GM21786 (cell line): ENCODE results near the gene NNT.

Source experiments
- ATAC-seq: cut with Tn5 transposase; IDR thresholded peaks from one replicate; pipeline ENCODE4 v1.9.1; 2021; ENCODE audit not compliant: unreplicated experiment

The NNT gene

DNA sequence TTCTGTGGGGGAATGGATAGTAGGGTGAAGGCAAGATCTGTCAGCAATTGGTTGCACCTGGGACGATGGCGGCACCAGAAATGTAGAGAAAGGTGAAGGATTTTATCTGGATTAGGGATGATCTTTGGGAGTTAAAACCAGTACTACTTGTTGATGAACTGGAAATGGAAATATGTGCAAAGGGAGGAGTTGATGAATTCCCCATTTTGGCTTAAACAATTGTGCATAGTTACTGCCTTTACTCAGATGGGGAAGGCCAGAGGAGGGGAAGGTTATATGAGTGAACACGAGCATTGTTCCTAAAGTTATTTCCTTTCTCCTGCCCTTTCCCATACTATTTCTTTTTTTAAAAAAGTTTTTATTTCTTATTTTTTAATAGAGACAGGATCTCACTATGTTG, 19.1 kb downstream of the NNT start:
- no peak for ATAC-seq

DNA sequence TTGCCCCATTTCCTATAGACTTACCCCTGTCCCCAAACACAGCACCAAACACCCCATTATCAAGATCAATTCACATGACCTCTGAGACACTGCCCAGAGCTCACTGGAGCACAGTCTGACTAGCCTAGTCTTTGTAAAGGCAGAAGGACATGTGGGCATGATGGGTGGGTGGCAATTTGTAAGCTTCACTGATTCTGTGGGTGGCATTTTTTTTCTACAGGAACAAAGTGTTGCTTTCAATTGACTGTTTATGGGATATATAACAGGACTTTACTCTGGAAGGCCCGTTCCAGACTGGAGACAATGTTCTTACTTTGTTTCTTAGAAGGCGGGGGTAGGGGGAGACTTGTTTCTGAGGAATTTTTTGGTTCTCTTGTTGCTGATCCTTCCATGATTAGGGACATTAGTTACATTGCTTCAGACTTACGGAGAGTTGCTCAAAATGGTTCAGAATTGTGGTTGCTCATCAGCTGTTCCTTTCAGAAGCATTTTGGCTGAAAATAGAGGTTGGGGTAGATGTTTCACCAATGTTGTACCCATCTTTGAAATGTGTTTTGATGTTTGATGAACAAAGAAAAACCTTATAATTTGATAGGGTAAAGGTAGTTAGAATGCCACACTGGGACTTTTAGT, 20.2 kb downstream of the NNT start:
- ATAC-seq: no peak

DNA sequence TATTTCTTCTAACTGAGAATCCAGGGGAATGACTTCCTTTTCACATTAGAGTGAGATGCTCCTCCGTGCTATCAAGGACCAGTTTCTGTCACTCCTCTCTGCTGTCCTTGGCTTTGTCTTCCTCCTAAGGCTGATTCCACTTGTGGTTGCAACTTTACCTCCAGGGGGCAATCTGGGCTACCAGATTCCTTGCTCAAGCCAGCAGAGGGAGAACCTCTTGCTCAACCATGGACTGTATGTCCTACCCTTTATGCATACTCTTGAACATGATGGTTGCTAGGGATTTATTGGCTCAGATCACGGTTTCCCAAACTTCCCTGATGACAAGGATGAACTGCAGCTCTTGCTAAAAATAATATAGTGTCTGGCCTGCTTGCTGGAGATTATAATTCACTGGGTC, 24.0 kb downstream of the NNT start:
- no peak for ATAC-seq

DNA sequence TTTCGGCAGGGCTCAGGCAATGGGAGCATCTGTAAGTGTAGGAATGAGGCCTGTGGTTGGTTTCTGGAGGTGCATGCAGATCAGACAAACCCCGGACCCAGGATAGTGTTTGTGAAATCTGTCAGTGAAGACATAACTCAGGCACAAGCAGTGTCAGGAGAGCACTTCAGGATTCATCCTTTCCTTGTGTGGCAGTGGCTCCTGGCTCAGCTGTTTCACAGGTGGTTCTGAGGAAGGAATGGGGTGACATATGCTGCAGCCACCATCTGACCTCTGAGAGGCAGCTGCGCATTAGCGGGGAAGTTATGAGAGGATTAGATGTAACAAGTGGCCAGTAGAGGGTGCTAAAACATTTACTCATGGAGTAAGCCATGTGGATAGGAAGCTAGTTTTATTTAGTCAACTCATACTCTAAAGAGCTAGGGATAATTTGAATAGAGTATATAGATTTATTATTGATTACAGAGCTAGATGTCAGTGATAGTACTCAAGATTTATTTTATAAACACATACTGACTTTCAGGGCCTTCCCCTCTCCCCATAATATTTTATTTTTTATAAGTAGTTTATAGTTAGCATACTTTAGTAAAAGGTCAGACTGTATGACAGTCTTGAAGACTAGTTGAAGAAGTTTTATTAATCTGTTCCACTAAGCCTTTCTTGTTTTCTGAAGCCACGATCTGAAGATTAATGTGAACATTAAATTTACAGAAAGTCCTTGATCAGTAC, 28.4 kb downstream of the NNT start:
- peak; percentile 92 for ATAC-seq

DNA sequence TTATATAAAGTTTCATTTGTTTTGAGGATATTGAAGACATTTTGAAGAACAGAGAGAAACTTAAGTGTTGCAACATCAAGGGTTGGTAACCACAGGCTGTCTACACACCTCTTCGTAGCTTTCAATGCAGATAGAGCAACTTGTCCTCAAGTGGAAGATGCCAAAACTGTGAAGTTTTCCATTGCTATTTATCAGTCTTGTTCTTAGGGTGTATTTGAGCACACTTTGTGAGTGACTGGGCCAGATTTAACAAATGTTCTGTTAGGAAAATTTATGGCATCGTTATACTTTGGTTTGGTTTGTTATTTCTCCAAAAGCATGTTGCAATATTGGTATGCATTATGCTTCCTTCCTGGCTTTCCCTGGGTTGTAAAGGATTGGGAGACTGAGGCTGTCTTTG, 31.6 kb downstream of the NNT start:
- ATAC-seq: no peak

DNA sequence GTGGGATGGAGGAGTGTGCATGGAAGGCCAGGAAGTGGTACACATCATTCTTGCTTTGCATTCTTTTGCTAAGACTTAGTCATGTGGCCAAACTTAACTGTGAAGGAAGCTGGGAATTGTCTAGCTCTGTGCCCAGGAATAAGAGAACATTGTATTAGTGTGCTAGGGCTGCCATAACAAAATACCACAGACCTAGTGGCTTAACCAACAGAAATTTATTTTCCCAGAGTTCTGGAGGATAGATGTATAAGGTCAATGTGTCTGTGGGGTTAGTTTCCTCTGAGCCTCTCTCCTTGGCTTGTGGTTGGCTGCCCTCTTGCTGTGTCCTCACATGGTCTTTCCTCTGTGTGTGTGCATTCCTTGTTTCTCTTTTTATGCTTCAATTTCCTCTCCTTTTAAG, 32.4 kb downstream of the NNT start:
- ATAC-seq: no peak

DNA sequence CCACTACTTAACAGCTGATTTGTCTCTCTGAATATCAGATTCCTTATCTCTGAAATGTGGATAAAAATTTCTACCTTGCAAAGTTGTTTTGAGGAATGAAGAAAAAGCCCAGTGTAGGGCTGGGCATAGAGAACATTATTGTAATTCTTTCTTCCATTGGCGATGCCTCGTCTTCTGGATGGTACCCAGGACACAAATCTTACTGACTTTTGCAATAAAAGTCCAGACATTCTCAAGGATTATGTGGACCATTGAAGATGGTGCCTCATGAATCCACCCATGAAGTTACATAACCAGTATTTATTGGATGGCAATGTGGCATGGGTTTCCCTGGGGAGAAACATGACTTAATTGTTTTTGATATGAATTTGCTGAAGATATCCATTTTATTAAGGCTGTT, 33.1 kb downstream of the NNT start:
- no peak for ATAC-seq

DNA sequence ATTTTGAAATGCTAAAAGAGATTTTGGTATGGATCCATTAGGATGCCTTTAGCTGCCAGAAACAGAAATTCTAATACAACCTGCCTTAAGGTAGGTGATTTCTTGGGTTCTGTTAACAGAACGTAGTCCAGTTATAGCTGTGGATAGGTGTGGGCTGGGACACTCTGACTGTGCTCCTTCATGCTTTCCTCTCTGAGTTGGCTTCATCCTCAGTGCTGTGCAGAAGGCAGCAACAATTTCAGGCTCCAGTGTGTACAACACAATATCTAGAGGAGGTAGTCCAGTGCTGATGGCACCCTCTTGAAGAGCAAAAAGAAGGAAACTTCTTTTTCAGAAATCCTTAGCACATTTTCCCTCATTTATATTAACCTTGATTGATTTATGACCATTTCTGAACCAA, 34.4 kb downstream of the NNT start:
- ATAC-seq: no peak

DNA sequence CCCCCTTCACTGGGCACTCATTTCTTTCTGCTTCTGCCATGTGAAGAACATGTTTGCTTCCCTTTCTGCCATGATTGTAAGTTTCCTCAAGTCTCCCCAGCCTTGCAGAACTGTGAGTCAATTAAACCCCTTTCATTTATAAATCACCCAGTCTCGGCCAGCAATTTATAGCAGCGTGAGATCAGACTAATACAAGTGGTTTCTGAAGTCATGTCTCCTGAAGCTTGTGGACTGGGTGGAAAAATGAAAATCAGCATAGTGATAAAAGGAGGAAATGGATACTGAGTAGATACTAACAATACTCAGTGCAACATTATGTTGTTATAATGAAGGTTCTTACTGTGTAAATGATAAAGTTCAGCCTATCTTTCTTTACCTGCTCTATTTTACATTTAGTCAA, 35.1 kb downstream of the NNT start:
- no peak for ATAC-seq

DNA sequence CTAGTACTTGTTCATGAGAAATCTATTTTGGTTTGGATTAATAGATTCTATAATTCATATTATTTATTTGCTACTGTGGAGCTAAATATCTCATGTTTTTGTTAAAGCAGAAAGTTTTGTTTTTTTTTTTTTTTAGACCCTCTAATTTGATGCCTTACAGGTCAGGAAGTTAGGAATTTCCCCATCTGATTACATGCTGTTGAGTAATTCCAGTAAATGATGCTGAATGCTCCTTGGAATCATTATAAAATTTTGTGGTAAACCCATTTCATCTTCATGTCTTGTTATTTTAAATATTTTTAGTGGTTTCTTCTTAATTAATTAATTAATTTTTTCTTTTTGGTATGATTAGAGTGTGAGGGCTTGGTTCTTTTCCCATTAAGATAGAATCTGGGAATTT, 35.6 kb downstream of the NNT start:
- no peak for ATAC-seq

DNA sequence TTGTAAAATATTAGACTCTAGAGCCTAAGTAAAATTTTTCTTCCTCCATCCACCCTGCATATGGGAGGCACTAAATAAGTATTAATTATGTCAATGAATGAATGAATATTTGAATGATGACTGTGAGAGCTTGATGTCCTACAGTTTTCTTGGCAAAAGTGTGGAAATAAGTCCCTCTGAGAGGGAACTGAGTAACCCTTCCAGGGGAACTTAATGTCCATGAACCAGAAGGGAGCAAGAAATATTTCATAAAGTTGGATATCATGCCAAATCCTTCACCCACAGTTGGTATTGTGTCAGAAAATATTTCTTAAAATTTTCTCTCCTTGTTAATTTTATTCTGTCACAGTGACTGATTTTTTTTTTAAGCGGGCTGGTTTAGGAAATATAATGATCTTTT, 36.6 kb downstream of the NNT start:
- no peak for ATAC-seq

DNA sequence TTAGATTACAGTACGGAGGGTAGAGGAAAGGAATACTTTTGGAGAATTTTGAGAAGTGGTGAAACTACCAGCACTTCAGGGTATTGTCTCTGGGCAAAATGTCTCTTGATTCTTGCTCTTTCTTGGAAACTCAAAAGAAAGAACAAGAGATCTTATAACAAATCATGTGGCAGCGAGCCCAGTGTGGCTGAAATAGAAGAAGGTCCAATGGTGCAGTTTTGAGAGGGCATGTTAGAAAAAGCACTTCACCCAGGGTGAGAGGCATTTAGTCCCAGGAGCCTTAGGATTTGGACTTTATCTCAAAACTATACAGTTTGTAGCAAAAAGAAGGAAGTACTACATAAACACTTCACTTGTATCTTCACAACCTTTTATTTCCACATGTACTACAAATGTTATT, 39.4 kb downstream of the NNT start:
- ATAC-seq: no peak

DNA sequence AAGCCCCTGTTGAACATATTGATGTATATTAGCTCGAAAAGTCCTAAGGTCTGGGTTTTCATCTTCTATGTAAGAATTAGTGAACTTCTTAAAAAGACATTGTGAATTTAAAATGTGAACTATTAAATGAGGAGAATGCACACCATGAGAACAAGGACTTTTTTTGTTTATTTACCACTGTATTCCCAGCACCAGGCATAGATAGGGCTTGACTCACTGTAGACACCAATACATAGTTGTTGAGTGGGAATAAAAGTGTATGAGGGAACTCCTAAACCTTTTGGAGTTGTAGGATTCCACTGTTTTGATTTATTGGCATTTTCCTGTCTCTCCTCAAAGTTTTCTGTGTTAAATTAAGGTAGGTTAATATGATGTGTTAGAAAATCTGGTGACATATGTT, 40.3 kb downstream of the NNT start:
- ATAC-seq: no peak

DNA sequence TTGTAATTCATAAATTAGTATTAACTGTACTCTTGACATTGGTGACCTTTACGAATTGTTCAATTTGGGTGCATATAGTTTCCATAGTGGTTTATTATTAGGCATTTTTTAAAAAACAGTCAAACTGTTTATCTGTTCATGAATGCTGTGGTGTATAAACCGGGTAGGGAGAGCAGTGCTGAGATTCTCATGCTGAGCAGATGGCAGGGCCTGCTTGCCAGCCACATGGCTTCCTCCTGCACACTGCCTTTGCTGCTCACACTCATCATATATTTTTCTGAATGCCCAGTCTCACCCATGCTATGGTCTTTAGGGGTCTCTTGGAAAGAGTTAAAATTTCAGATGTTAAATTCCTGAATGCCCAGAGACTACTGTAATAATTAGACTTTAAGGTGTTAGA, 40.8 kb downstream of the NNT start:
- ATAC-seq: no peak

DNA sequence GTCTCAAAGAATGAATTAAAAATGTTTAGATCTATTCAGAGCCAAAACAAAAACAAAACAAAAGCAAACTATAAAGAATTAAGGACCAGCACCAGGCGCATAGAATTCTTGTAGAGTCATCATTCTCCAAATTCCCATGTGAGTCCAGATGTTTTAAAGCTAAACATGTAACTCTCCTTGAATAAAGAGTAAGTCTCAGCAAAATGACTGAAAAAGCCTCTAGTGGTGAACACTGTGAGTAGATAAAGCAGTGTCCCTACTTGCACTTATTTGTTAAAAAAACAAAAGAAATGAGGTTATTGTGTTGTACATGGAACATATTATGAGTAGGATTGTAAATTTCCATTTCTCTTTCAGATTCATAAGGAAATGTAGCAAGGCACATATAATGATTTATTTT, 44.0 kb downstream of the NNT start:
- ATAC-seq: no peak

DNA sequence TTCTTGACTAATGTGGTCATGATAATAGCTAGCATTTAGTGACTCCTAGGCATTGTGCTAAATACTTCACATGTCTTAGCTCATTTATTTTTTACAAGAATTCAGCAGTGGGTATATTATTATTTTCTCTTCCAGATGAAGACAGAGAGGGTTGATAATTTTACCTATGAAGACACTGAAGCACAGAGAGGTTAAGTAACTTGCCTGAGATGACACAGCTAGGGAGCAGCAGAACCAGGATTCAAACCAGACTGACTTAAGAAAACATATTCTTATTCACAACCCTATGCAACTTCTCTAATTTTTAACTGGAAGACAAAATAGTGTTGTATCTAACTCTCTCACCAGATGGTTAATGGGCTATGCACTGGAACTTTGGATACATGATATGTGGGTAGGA, 44.8 kb downstream of the NNT start:
- ATAC-seq: no peak

DNA sequence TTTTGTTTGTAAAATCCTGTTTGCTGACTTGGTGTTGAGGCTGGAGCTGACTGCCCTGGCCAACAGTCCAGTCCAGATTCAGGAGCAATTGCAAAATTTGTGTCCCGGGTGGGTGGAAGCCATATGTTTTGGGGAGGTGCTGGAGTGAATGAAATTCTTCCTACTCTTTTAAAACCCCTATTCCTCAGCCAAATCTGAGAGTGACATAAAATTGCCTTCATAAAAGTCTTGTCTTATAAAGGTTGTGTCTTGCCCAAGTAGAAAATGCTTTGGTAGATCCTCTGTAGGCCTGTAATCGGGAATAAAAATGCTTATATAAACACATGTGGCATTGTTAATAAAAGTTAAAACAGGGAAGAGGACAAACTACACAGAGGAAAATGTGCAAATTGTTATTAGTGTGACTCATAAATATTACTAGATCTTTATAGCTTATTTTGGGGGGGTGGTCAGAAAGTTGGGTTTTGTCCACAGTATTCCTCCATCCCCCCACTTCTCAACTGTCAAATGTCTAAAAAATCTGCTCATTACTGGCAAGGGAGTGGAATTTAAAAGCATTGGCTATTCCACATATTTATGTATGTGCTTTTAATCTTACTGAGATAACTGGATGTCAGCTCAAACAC, 45.6 kb downstream of the NNT start:
- ATAC-seq: no peak

DNA sequence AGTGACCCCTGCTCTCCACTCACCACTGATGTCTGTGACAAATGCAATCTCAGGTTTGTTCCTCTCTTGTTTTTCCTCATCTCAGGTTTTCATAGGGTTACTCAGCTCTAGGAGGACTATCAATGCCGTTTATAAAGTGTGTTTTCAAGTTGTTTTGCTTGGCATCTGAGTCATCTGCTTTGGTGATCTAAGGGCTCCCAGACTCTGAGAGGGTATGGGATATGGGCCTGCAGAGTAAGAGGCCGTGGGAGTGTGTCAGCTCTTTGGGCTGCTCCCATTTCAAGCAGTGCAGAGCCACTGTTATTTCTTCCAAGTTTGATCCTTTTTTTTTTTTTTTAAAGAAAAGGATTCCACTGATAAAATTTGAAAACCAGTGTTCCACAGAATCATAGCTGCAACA, 46.3 kb downstream of the NNT start:
- ATAC-seq: no peak

DNA sequence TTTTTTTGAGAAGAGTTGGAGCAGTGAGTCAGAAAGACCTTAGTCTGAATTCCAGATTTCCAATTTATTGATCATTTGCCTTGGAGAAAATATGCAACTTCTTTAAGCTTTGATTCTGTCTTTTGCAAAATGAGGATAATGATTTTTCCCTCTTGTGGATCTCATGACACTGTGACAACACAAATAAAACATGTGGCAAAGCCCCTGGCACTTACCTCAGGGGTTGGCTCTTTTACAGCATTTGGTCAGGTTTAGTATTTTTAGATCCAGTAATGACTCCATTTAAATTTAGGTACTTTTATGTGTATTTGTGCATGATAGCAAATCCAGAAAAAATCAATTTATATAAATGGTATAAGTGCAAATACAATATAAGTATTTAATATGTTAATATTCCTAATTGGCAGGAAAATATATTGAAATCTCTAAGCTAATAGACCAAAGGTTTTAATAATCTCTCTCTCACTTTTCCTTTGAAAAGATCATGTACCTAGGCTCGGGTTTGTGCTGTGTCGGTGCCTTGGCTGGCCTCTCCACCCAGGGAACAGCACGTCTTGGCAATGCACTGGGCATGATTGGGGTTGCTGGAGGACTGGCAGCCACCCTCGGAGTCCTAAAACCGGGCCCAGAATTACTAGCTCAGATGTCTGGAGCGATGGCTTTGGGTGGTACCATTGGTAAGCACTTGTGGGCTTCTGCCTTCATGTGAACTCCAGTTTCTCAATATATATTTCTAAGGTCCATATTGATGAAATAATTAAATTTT, 49.7 kb downstream of the NNT start:
- ATAC-seq: no peak

DNA sequence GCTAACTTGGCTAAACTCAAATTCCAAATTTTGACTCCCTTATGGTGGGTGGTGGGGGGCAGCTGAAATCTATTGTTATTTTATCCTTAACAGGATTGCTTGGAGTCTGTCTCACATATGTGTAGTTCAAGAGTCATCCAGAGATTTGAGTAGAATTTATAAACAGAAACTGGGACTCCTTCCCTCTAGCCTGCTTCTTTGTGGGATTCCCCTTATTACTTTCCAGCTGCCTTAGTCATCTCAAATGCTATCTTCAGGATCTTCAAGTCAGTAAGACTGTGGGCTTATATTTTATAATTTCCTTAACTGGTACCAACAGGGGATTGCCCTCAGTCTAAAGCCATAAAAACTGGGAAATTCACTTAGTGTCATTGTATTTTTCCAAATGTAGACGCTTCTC, 55.5 kb downstream of the NNT start:
- ATAC-seq: no peak

DNA sequence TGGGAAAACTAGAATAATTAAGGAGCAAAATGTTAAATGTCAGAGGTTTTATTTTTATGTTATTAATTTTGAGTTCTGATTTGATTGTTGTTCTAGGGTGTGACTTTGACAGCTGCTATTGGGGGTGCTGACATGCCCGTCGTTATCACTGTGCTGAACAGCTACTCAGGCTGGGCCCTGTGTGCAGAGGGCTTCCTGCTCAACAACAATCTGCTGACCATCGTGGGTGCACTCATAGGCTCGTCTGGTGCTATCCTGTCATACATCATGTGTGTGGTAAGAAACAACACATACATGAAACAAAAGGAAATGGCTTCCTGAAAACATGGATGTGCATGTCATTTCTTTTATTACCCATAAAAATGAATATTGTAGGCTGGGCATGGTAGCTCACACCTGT, 56.1 kb downstream of the NNT start:
- no peak for ATAC-seq

DNA sequence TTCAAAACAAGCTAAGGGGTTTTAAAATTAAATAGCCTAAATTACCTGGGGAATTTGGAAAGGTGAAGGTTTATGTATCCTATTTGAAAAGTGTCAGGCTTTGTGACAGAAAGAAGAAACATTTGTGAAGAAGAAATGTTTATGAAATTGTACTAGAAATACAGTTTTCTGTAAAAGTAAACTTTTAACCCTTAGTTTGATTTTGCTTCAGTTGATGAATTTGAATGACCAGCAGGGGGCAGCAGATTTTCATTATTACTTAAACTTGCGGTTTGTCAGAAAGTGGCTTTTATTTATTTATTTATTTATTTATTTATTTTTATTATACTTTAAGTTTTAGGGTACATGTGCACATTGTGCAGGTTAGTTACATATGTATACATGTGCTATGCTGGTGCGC, 58.1 kb downstream of the NNT start:
- ATAC-seq: no peak
